ENCODE measurements around the gene SLC25A13.
"Not testable (repeated sequence)": the region's sequence is repeated elsewhere in the genome, so short reads cannot be mapped to it uniquely, and the experiment has no call there.

Gene SLC25A13

GRCh38 chr7:96297876-96298275 is 24.0 kb downstream of the SLC25A13 start:
- H3K4me3 ChIP-seq (ENCODE audit: low read depth, low read length), result no peak overlapping the region
- no peak for TF ChIP-seq CTCF (IDR thresholded peaks at IDR 0.05; ENCODE audit: borderline replicate concordance, insufficient read depth, low read depth, low read length)

GRCh38 chr7:96297446-96297845 is 24.5 kb downstream of the SLC25A13 start:
- H3K4me3 ChIP-seq (ENCODE audit: low read depth, low read length), result not testable (repeated sequence)

GRCh38 chr7:96293911-96294310 is 28.0 kb downstream of the SLC25A13 start:
- not testable (repeated sequence) for H3K4me3 ChIP-seq (ENCODE audit: low read depth, low read length)

GRCh38 chr7:96287559-96287958 is 34.3 kb downstream of the SLC25A13 start:
- TF ChIP-seq CTCF (IDR thresholded peaks at IDR 0.05; ENCODE audit: borderline replicate concordance, insufficient read depth, low read depth, low read length), result no peak
- H3K4me3 ChIP-seq (ENCODE audit: low read depth, low read length), result no peak overlapping the region

- TF ChIP-seq CTCF (IDR thresholded peaks at IDR 0.05; ENCODE audit: borderline replicate concordance, insufficient read depth, low read depth, low read length), result no peak
- no peak overlapping the region for H3K4me3 ChIP-seq (ENCODE audit: low read depth, low read length)
Measured at GRCh38 chr7:96287132-96287531, 34.8 kb downstream of the SLC25A13 start.

GRCh38 chr7:96285579-96285978 is 36.3 kb downstream of the SLC25A13 start:
- no peak for TF ChIP-seq CTCF (IDR thresholded peaks at IDR 0.05; ENCODE audit: borderline replicate concordance, insufficient read depth, low read depth, low read length)
- H3K4me3 ChIP-seq (ENCODE audit: low read depth, low read length), result no peak overlapping the region

GRCh38 chr7:96284835-96285234 is 37.1 kb downstream of the SLC25A13 start:
- no peak overlapping the region for H3K4me3 ChIP-seq (ENCODE audit: low read depth, low read length)
- TF ChIP-seq CTCF (IDR thresholded peaks at IDR 0.05; ENCODE audit: borderline replicate concordance, insufficient read depth, low read depth, low read length), result no peak

GRCh38 chr7:96284240-96284639 is 37.7 kb downstream of the SLC25A13 start:
- no peak overlapping the region for H3K4me3 ChIP-seq (ENCODE audit: low read depth, low read length)
- TF ChIP-seq CTCF (IDR thresholded peaks at IDR 0.05; ENCODE audit: borderline replicate concordance, insufficient read depth, low read depth, low read length), result no peak

Data from GM12875 (cell line).